BLaER1 treated with 17β-estradiol and CSF1 and Interleukin-3, amounts not matched to agents 10 nM and 100 nM (cell line): ENCODE results near the gene GPER1.
A peak's percentile ranks its signal among the peaks of the same experiment; 100 is the strongest.
"Not testable (repeated sequence)": the region's sequence is repeated elsewhere in the genome, so short reads cannot be mapped to it uniquely, and the experiment has no call there.

Experiments
- H3K27ac ChIP-seq, 11 experiments: shearing (Covaris generic); formaldehyde crosslinking; 2 replicates each; pipeline ENCODE4 v1.8.1; 2022
- H3K27me3 ChIP-seq, 11 experiments: shearing (Covaris generic); formaldehyde crosslinking; 2 replicates each; pipeline ENCODE4 v1.8.1; 2022
- H3K36me3 ChIP-seq, 11 experiments: shearing (Covaris generic); formaldehyde crosslinking; 2 replicates each; pipeline ENCODE4 v1.8.1; 2022
- H3K4me1 ChIP-seq, 10 experiments: shearing (Covaris generic); formaldehyde crosslinking; 2 replicates each; pipeline ENCODE4 v1.8.1; 2022
- H3K4me2 ChIP-seq, 11 experiments: shearing (Covaris generic); formaldehyde crosslinking; 2 replicates each; pipeline ENCODE4 v1.8.1; 2022
- H3K4me3 ChIP-seq, 10 experiments: shearing (Covaris generic); formaldehyde crosslinking; 2 replicates each; pipeline ENCODE4 v1.8.1; 2022
- H3K9ac ChIP-seq, 11 experiments: shearing (Covaris generic); formaldehyde crosslinking; 2 replicates each; pipeline ENCODE4 v1.8.1; 2022
- H3K9me3 ChIP-seq, 11 experiments: shearing (Covaris generic); formaldehyde crosslinking; replicated peaks in 1 of 11; 2 replicates each; pipeline ENCODE4 v1.8.1; 2022
- H4K20me1 ChIP-seq, 11 experiments: shearing (Covaris generic); formaldehyde crosslinking; 2 replicates each; pipeline ENCODE4 v1.8.1; 2022
- Cebpa-rat ChIP-seq, 11 experiments: shearing (Covaris generic); IDR thresholded peaks; 2 replicates each; pipeline ENCODE4 v1.8.1; 2022

The GPER1 gene

DNA sequence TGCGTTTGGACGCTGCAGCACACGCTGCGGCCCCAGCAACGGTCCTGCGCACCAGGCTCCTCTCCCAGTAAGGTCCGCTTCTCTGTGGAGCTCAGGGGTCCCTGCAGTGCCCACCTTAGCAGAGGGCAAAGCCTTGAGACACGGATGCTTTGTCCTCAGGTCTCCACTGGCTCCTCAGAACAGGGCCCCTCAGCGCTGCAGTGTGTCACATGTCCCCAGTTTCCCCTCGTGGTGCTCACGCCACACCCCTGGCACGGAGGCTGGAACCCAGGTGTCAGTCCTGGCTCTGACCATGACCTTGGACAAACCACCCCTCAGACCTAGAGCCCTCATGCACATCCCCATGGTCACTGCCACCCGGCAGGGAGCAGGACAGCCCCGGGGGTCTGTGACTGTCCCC, 19.9 kb upstream of the GPER1 start:
- Histone ChIP-seq H3K4me3 (no peak overlapping the region), H3K27me3 (peaks cover 0 to 15% (median 0%) of the 10 kb centered on the region in 11 experiments; a peak in 4 of 22 replicates), H3K36me3 (no peaks in the 10 kb centered on the region; a peak in 1 of 22 replicates), H4K20me1 (peaks cover 0 to 78% (median 42%) of the 10 kb centered on the region in 11 experiments; a peak in 18 of 22 replicates), H3K9ac (no peak overlapping the region), H3K9me3 (peaks cover 0 to 6% (median 0%) of the 10 kb centered on the region in 11 experiments; a peak in 2 of 22 replicates), H3K4me2 (no peak overlapping the region), H3K4me1 (peaks cover 9 to 40% (median 33%) of the 10 kb centered on the region in 10 experiments; a peak in 19 of 20 replicates), H3K27ac (no peak overlapping the region)
- TF ChIP-seq Cebpa-rat (IDR thresholded peaks at IDR 0.05) = no peak

DNA sequence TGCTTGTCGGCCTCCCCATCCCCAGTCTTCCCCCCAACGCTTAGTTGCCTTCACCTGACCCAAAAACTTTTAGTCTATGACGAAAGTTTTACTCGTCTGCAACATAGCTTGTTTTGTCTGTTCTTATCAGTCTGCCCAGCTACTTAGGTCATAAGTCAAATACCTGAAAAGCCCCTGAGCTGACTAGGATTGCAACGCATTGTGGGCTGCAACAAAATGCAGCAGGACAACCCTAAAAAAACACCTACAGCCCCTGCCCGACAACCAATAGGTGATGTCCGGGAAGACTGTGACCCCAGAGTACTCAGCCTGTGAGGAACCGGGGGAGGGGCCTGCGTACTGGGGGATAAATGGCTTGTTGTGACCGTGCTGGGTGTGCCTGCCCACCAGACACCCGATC, 19.3 kb upstream of the GPER1 start:
- Histone ChIP-seq H3K36me3 (no peaks in the 10 kb centered on the region; a peak in 1 of 22 replicates), H4K20me1 (peaks cover 0 to 74% (median 37%) of the 10 kb centered on the region in 11 experiments; a peak in 17 of 22 replicates), H3K27me3 (peaks cover 0 to 15% (median 0%) of the 10 kb centered on the region in 11 experiments; a peak in 4 of 22 replicates), H3K4me2 (no peak overlapping the region), H3K27ac (no peak overlapping the region), H3K9me3 (peaks cover 0 to 6% (median 0%) of the 10 kb centered on the region in 11 experiments; a peak in 2 of 22 replicates), H3K4me3 (no peak overlapping the region), H3K4me1 (peaks cover 9 to 34% (median 27%) of the 10 kb centered on the region in 10 experiments; a peak in 19 of 20 replicates), H3K9ac (no peak overlapping the region)
- TF ChIP-seq Cebpa-rat (IDR thresholded peaks at IDR 0.05) = no peak

DNA sequence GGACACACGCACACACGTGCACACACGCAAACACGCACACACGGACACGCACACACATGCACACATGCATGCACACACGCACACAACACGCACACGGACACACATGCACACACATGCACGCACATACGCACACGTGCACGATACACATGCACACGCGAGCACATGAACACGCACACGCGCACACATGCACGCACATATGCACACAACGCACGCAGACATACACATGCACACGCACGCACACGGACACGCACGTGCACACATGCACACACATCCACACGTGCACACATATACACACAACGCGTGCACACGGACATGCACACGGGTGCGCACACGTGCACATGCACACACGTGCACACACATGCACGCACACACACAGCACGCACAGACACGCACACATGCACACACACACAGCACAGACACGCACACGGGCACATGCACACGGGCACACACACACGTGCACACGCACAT, 17.3 kb upstream of the GPER1 start:
- H3K4me1 ChIP-seq = peaks cover 4 to 25% (median 19%) of the 10 kb centered on the region in 10 experiments; a peak in 18 of 20 replicates
- H3K36me3 ChIP-seq = no peaks in the 10 kb centered on the region; a peak in 1 of 22 replicates
- H3K4me3 ChIP-seq = no peak overlapping the region
- no peak for TF ChIP-seq Cebpa-rat (IDR thresholded peaks at IDR 0.05)
- no peak overlapping the region for H3K4me2 ChIP-seq
- H4K20me1 ChIP-seq = peaks cover 0 to 62% (median 18%) of the 10 kb centered on the region in 11 experiments; a peak in 15 of 22 replicates
- H3K27me3 ChIP-seq = 0 out of 22 replicates have a peak, but pooled peaks cover 0 to under 1% (median 0%) of the 10 kb centered on the region in 11 experiments
- no peak overlapping the region for H3K27ac ChIP-seq
- H3K9me3 ChIP-seq = peaks cover 0 to 6% (median 0%) of the 10 kb centered on the region in 11 experiments; a peak in 2 of 22 replicates
- H3K9ac ChIP-seq = no peak overlapping the region

DNA sequence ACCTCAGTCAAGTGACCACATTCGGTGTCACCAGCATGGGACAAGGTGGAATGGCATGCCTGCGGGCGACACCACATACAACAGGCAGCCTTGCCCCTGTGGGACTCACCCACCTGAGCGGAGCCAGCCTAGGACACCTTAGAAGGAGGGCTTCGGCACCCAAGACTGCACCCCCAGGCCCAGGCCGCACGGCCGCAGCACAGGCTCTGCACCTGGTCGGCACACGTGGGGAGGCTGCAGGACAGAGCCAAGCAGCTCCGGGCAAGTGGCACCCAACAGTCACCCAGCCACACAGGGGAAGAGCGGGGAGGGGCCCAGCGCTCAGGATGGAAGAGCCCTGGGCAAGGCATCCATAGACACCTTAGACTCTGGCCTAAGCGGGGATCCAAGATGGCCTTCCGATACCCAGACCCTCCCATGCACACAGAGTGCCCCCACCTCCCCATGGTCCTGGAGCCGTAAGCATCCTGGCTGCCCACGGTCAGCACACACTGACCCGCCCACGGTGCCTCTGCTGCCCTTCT, 16.1 kb upstream of the GPER1 start:
- Histone ChIP-seq H3K4me2 (no peak overlapping the region), H3K9ac (no peak overlapping the region), H3K4me1 (peaks cover 8 to 25% (median 20%) of the 10 kb centered on the region in 10 experiments), H3K4me3 (no peak overlapping the region), H3K9me3 (peaks cover 0 to 6% (median 0%) of the 10 kb centered on the region in 11 experiments; a peak in 2 of 22 replicates), H3K27ac (no peak overlapping the region), H4K20me1 (peaks cover 0 to 62% (median 18%) of the 10 kb centered on the region in 11 experiments; a peak in 13 of 22 replicates), H3K27me3 (no peaks in the 10 kb centered on the region), H3K36me3 (no peaks in the 10 kb centered on the region; a peak in 1 of 22 replicates)
- no peak for TF ChIP-seq Cebpa-rat (IDR thresholded peaks at IDR 0.05)

DNA sequence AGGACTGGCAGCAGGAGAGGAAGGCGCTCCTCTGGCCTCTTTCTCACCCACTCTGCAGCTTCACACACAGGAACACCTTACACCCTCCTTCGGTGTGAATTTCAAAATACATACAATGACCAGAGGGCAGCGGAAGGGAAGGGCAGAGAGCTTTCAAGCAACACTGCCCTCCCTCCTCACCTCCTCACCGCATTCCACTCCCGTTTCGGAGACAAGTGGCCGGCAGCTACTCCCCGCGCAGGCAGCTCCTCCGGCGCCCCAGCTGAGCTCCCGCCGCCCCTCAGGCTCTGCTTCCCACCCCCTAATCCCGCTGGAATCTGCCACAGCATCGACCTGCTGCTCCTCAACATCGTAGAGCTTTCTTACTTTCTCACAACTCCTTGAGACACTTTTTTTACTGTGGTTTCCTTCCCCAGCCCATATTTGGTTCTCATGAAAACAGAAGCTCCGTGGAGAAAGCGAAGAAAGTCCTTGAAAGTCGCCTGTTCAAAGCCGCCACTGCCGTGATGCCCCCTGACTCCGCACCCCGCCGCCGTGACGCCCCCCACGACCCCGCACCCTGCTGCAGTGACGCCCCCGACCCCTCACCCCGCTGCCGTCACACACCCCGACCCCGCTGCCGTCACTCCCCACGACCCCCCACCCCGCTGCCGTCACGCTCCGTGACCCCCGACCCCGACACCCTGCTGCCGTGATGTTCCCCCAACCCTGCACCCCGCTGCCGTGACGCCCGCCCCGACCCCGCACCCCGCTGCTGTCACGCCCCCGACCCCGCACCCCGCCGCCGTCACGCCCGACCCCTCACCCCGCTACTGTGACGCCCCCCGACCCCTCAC, 14.6 kb upstream of the GPER1 start:
- no peak overlapping the region for H3K4me2 ChIP-seq
- no peak overlapping the region for H3K9ac ChIP-seq
- H4K20me1 ChIP-seq = peaks cover 0 to 69% (median 20%) of the 10 kb centered on the region in 11 experiments; a peak in 15 of 22 replicates
- no peaks in the 10 kb centered on the region for H3K36me3 ChIP-seq
- no peak overlapping the region for H3K27ac ChIP-seq
- no peaks in the 10 kb centered on the region for H3K27me3 ChIP-seq
- TF ChIP-seq Cebpa-rat (IDR thresholded peaks at IDR 0.05) = no peak
- H3K4me3 ChIP-seq = no peak overlapping the region
- peaks cover 0 to 6% (median 0%) of the 10 kb centered on the region in 11 experiments; a peak in 2 of 22 replicates for H3K9me3 ChIP-seq
- H3K4me1 ChIP-seq = peaks cover 11 to 41% (median 35%) of the 10 kb centered on the region in 10 experiments

DNA sequence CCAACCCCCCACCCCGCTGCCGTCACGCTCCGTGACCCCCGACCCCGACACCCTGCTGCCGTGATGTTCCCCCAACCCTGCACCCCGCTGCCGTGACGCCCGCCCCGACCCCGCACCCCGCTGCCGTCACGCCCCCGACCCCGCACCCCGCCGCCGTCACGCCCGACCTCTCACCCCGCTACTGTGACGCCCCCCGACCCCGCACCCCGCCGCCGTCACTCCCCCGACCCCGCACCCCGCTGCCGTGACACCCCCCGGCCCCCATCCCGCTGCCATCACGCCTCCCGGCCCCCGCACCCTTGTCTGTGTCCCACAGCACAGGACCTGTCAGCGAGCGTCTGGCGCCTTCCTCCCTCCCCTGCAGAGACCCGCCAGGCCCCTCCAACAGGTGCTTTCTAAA, 13.9 kb upstream of the GPER1 start:
- H3K36me3 ChIP-seq, H3K9me3 ChIP-seq, H3K9ac ChIP-seq, H3K4me3 ChIP-seq, H3K27ac ChIP-seq, H3K27me3 ChIP-seq, H3K4me2 ChIP-seq: not testable (repeated sequence)
- Histone ChIP-seq H3K4me1 (peaks cover 13 to 47% (median 41%) of the 10 kb centered on the region in 10 experiments), H4K20me1 (peaks cover 0 to 73% (median 23%) of the 10 kb centered on the region in 11 experiments; a peak in 15 of 22 replicates)

DNA sequence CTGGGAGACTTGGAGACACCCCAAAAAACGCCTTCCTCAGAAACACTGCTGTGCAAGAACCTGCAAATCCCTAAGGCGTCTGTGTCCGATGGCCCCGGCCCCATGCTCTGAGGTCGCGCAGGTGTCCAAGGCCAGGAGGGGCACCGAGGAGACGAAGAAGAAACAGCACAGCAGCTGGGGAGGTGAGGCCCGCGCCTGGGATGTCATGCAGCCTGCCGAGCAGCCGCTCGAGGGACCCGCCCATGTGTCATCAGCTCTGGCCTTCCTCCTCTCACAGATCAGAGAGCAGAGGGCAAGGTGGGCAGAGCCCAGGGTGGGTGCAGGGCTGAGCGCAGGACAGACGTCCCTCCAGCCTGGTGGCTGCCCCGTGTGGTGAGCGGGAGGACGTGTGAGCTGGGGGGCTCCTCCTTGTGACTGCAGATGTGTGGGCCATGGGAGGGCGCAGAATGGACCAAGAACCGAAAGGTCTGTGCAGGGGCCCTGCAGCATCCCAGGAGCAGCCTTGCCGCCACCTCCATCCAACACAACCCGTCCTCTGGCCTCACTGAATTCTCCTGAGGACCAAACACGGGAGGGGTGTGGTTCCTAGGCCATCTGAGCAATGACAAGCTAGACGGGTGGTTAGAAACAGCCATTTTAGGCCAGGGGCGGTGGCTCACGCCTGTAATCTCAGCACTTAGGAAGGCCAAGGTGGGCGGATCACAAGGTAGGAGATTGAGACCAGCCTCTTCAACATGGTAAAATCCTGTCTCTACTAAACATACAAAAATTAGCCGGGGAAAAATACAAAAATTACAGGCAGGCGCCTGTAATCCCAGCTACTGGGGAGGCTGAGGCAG, 13.1 kb upstream of the GPER1 start:
- H4K20me1 ChIP-seq = peaks cover 0 to 81% (median 23%) of the 10 kb centered on the region in 11 experiments; a peak in 15 of 22 replicates
- no peak overlapping the region; a peak in 1 of 22 replicates for H3K9ac ChIP-seq
- H3K27ac ChIP-seq = no peak overlapping the region
- no peaks in the 10 kb centered on the region for H3K36me3 ChIP-seq
- peak overlapping the region in 6 of 11 experiments; percentile 13 to 38 (median 30); a peak in 6 of 22 replicates for H3K4me2 ChIP-seq
- no peak overlapping the region for H3K4me3 ChIP-seq
- no peaks in the 10 kb centered on the region for H3K27me3 ChIP-seq
- peaks cover 20 to 55% (median 49%) of the 10 kb centered on the region in 10 experiments for H3K4me1 ChIP-seq
- peaks cover 0 to 6% (median 0%) of the 10 kb centered on the region in 11 experiments; a peak in 2 of 22 replicates for H3K9me3 ChIP-seq
- TF ChIP-seq Cebpa-rat (IDR thresholded peaks at IDR 0.05) = no peak
